Glomerular visceral epithelial cell (primary cell): ENCODE data around the gene POLN.

Experiments
- DNase-seq: peaks from one replicate; pipeline ENCODE4 v3.0.0-alpha.2; 2016; ENCODE audit errors: extremely low spot score

The POLN gene

DNA sequence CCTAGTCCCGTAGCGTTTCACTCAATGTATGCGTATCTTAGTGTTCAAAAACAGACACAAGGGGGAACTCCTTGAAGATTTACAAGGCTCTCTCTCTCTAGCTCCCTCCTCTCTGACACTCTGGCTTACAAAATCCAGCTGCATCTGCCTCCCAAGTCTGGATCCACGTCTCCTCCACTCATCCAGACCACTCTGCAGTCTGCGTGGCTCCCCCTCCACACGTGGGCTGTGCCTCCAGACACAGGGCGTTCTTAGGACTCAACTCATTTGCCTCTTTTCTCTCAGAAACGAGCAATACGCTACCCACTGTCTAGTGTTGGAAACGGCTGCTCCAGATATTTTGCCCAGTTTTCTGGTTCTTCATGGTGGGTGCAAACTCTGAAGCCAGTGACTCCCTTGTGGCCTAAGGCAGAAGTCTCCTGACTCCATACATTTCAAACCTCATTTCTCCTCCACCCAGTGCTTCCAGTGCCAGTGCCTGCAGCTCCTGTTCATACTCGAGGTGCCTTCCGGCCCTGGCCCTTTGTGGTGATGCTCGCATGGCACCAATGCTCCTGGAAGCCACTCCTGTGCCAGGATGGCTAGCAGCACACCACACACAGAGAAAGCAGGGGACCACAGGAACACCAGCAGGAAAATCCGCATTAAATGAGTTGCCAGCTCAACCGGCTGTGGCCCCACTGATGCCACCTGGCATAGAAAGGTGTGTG, 158.7 kb downstream of the POLN start:
- DNase-seq = no peak

DNA sequence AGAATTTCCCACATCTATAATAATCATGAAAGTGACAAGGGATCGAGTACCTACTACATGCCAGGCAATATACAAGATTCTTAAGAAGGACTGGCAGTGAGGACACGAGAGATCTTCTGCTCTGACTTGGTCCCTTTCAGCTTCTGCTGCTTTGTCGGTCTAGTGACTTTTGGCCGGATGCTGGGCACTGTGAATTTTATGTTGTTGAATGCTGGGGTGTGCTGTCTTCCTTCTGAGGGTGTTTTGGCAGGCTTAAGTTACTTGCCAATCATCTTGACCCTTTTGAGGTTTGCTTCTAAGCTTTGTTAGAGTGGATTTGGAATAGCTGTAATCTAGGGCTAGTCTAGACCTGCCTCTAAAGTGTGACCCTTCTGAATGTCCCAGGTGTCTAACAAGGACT, 159.3 kb downstream of the POLN start:
- DNase-seq = no peak

DNA sequence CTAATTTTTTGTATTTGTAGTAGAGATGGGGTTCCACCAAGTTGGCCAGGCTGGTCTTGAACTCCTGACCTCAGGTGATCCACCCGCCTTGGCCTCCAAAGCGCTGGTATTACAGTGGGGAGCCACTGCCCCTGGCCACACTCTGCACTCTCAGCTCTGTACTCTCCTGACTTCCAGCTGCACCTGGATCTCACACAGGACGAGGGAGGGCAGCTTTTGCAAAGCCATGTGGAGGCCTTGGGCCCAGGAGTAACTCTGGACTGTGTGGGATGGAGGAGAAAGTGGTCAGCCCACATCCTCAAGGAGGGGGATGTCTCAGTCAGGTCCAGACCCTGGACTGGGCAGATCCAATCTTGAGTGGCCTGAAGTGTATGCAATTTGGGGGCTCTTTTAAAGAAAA, 159.8 kb downstream of the POLN start:
- DNase-seq = no peak

DNA sequence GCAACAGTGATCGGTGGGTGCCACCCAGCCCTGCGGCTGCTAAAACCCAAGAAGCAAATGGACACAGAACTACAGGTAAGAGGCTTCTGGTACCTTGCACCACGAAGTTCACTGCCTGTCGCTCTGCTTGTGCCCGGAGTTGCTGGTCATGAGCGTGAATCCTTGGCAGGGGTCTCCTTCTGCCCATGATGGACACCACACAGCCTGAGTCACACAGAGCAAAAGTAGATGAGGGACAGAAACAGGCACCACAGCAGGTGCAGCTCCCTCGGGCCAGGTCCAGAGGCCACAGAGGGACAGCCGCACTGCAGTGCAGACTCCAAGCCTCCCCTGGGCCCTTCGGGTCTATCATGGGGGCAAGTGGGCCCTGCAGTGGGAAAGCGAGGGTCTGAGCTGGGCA, 160.4 kb downstream of the POLN start:
- DNase-seq = no peak

DNA sequence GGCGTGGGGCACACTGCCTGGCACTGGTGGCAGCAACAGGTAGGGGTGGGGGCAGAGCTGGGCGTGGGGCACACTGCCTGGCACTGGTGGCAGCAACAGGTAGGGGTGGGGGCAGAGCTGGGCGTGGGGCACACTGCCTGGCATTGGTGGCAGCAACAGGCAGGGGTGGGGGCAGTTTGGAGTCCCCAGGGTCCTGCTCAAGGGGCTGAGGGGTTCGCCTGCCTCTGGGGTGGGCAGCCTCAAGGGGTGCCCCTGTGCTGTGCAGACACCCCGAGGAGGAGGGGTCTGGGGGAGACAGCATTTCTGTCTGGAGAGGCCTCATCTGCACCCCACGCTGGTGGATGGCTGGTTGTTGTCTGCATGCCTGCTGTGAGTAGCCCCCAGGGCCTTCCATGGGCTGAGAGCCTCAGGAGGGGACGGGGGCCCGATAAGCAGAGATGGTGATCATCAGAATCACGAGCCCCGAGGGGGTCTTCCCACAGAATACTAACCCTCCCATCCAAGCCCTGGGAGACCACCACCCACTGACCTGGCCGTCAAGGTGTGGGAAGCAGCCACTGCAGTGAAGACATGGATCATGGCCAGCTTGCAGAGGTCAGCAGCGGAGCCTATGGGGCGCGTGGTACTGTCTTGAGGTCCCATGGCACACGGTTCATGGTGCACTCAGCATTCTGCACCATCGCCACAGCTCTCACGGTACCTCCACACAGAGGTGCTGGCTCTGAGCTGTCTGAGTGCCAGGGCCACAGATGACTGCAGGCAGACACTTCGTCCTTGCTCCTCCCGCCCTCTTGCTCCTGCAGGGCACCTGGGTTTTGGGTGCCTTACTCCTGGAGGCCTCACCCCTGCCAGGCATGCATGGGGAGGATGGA, 161.3 kb downstream of the POLN start:
- DNase-seq = no peak

DNA sequence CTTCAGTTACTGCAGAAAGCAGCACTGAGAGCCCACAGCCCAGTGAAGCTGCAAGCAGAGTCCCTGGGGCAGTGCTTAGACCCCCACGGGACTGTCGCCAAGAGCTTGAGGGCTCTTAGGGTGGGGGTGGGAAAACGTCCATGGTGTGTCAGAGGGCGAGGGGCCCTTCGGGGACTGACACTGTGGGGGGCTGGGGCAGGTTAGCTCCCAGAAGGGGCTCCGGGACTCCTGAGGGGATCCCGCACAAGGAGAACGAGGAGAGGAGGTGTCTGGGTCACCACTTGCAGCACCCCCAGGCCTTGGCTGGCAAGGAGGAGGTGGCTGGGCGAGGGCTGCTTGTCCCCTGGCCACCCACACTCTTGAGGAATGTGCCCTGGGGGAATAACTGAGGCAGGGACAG, 162.0 kb downstream of the POLN start:
- DNase-seq = no peak

DNA sequence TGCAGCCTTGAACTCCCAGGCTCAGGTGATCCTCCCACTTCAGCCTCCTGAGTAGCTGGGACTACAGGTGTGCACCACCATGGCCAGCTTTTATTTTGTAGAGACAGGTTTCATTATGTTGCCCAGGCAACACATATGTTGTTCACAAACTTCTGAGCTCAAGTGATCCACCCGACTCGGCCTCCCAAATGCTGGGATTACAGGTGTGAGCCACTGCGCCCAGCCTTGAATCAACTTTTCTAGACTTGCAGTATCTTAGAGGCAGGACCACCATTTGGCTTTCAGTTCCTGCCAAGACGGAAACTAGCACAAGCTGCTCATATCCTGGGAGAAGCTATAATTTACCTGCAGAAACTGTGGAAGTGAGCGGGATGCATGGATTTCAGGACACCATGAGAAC, 162.9 kb downstream of the POLN start:
- no peak for DNase-seq

DNA sequence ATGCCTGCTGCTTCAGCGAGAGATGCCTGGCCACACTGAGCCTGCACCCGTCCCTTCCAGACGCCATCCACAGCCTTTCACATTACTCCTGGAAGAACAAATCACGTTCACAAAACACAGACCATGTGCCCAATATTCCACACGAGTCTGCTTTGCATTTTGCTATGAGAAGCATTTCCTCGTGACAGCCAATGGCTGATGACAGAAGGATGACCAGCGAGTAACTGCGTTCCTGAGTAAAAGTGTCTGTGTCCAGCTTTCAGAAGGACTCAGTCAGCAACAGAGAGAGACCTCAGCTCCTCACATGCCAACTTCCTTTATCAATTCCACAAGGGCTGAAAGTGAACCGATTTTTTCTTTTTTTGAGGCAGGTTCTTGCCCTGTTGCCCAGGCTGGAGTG, 163.3 kb downstream of the POLN start:
- DNase-seq = no peak

DNA sequence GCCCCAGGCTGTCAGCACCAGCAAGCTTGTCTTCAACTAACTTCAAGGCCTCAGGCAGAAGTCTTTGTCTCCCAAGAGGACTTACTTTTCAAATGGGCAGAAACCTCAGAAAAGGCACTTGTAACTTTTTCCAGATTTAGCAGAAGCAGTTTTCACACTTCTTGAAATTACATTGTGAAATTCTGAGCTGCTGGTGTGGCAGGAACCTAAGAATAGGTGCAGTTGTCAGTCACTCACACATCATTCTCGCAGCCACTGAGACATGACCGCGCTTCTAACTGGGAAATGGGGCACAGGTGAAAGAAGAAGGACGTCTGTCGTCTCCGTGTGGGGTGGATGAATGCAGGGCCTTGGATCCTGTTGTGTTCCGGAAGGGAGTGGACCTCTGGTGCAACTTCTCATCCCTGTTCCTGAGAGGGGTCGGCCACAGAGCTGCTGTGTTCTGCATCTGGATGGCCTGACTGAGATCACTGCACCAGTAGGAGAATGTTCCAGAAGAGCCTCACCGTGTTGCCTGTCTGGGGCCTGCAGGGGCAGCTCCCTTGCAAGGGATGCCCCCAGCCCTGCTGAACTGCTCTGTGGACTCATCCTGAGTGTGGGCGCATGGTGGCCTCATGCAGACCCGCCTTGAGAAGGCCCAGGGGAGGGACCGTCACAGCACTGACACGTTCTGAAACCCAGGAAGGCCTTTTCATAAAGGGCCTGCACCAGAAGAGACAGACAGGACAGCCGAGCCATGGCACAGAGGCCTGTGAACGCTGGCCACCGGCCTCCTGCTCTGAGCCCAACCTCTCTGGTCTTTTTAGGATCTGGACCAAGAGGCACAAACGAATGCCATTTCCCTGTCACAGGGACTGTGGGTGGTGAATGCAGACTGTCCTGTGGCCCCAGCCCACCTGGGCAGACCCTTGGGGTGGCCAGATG, 164.1 kb downstream of the POLN start:
- DNase-seq = no peak

DNA sequence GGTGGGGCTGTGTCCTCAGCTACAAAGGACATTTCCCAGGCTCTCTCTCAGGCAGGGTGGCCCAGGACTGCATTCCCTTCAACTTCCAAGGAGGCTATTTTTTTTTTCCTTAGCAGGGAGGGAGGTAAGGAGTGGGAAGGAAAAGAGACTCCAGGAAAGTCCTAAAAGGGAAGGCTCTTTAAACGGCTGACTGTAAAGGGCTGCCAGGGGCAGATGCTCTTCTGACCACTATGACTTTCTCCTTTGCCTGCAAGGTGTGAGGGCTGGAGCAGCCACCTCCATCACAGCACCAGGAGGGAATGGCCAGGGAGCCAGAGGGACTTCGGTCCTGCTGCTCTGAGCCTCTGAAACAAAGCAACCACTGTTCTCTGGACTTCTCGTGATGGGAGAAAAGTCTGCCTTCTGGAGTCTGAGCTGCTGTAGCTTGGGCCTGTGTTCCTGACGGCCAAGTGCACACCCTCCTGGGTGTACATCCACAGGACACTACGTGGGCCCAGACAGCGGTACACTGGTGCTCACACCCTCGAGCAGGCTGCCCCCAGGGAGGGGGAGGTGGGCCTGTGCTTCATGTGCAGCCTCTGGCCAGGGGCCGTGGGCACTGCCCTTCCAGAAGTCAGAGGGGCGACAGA, 164.9 kb downstream of the POLN start:
- no peak for DNase-seq

DNA sequence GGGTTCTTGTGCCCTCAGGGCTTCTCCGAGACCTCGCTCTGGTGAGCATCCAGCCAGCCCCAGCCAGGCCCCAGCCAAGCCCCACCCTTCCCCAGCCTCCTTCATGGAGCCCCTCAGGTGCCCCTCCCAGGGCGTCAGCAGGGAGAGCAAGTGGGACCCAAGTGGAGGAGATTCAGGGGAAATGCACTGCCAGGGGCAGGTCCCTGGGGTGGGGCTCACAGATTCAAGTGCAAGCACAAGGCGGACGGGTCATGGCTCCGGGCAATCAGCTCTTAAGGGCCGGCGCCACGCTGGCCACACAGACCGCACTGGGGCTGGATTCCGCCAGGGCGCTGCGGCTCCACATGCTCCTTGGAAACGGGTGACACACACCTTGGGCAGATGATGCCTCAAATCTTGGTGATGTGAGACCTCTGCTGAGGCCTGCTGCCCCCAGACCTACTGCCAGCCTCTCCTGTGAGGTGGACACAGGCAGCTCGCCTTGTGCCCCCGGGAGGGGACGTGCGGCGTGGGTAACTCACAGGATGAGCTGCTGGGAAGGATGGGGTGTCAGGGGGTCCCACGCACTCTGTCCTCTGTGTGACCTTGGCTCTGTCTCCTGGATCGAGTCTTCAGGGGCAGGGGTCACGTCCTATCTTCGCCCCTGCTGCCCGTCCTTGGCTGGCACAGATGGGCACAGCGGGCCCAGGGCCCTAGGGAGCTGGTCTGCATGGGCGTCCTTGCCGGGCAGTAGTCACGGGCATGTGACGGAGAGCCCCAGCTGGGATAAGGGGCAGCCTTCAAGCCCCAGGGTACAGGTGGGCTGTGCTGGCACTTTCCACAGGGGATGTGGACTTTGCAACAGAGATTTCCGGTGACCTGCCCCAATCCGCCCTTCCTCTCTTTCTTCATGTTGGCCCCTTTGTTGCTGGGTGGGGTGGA, 165.7 kb downstream of the POLN start:
- DNase-seq = no peak

DNA sequence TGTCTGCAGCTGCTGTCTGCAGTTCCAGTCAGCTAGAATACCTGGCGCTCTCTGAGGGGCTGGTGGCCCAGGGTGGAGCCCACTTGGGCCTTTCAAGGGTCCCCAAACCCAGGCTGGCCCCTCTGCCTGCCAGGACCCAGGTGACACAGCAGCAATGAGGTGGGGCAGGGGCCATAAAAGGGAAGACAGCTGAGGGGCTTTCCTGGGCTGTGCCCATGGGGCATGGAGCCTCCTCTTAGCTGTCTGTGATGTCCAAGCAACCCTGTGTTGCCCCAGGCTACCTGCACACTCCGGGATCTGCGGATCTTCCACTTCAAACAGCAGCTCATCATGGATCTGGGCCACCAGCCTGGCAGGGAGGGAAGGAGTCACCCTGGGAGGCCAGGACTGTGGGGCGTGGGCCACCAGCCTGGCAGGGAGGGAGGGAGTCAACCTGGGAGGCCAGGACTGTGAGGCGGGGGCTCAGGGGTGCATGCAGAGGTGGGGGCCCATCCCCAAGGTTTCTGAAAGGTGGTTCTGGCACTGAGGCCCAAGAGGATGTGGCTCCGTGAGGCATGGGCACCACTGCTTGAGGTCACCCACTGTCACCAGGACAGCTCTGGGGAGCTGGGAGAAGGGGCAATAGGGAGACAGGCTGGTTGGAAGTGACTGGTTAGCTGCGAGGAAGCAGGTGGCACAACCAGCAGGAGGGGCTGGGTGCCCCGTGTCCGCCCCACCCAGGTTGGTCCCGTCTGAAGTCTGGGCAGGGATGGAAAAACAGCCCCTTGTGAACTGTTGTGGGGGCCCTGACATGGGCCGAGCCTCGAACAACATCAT, 166.5 kb downstream of the POLN start:
- DNase-seq = no peak

DNA sequence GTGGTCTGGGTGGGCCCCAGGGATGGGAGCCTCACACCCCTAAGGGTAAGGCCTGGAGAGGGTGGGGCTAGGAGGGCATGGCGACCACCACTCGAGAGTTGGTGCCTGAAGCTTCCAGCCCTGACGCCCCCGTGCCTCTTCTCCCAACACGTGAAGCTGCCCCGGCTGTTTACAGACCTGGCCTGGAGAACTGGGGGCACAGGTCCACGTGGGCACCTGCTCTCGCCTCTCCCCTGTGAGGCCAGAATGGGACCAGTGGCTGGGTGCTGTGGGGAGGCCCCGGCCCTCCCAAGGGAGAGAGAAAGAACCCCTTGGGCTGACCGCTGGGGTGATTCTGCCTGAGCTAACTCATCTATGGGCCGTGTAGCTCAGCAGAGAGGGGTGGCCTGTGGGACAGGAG, 167.3 kb downstream of the POLN start:
- no peak for DNase-seq

DNA sequence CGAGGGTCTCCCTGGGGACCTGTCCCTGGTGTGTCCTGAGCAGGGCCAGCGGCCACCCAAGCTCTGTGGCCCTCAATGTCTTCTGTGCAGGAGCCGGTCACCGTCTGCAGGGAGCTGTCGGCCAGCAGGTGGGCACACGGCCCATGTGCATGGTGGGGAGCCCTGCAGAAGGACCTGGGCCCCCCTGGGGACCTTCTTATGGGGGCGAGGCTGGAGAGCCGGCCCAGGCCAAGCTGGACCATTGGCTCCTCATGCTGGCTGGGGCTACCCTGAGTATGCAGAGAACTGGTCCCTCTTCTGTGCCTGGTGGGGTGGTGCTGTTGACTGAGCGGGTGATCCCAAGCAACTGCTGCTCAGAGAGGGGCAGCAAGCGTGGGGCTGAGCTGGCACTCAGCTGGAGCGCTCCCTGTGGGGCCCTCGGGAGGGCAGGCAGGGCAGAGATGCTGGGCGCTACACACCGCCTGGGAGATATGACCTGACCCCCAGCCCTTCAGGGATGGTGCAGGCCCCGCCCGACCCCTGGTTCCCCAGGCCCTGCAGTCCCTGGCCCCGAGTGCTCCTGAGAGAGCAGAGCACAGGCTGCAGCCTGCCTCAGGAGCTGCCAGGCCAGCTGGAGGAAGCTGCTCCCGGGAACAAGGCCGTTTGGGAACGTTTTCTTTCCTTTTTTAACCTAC, 168.0 kb downstream of the POLN start:
- DNase-seq = no peak

DNA sequence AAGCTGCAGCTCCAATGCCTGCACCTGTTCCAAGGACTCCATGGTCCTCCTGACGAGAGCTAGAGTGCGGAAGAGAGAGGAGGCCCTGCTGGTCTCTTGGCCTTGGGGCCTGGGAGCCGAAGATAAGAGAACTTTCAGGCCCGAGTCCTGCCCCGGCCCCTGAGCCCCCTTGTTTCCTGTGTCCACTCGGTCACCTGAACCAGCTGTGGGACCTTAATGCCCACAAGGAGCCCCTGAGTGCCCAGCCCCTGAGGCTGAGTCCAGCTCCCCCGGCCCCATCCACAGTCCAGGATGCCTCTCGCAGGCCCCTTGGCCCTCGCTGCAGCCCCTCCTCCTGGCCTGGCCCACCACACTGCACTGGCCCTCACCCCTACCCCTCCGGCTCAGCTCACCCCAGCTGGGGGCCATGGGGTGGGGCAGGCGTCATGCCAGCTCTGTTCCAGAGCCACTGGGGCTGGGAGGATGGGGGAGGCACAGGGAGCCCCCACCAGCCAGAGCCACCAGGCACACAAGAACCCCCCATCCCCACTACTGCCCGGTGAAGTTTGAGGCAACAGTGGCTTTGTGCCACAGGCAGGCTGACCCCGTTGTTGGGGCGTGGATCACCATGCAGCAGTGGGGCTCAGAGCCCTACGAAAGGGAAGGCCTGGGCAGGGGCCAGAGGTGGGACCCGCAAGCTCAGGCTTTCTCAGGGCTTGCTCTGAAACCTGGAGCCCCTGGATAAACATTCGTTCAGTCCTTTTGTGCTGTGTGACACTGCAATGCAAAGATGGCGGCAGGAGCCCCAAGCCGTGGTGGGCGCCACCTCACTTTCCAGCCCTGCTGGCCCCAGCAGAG, 168.7 kb downstream of the POLN start:
- DNase-seq = no peak

DNA sequence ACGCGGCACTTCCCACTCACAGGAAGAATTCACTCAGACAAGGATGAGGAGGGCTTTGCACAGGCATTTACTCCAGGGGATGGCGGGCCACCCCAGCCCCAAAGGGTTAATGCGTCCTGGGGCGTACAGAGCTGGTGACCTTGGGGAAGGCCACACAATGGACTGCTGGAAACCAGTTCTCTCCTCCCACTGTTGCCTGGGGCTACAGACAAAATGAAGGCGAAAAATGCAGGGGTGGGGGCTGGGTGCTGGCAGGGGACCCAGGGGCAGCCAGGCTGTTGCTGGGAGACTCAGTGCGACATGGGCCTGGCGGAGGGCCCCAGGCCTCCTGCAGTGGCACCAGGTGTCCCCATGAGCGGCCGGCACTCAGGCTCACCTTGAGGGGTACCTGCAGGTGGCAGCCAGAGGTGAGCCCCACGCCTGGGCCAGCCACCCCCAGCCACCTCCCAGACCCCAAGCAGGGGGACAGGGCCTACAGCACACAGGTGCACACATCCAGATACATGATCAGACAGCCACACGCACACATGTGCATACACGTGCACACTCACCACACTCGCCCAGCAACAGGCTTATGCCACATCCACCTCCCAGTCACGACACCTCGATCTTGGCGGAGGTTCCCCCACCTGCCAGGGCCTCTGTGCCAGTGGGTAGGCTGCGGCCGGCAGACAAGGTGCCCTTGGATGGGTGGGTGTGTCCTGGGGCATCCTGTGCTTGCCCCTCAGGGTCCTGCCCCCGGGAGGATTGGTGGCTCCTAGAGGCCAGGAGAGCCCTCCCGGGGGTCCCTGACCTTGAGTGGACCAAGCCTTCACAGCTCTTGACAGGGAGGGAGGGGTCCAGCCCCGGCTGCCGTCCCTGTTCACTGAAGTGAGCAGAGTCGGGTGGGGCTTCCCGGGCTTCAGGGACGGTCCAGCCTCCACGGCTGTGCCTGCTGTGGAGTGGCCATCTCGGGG, 169.7 kb downstream of the POLN start:
- DNase-seq = no peak

DNA sequence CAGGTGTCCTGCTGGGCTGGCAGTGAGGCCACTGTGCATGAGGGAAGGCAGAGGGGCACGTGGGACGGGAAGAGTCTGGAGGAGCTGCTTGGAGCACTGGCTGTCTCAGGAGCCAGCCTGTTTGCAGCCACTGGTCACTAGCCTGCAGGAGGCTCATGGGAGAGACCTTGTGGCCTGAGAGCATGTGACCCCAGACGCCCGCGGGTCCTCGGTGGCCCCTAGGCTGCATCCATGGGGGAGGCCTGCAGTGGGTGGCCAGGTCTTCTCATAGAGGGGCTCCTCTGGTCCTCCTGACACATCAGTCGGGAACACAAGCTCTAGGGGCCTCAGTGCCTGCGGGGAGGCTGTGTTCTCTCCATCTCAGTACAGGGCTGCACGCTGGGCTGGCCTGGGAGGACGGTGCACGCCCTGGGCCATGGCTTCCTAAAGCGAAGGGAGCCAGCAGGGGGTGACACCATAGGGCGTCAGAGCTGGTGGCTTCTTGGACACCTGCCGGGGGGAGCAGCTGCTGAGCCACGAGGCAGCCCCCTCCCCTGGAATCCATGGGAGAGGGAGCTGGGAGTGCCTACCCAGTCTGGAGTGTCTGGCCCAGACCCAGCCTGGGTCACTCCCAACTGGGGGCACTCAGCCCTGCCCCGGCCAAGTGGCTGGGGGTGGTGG, 170.5 kb downstream of the POLN start:
- DNase-seq = no peak
